Activated CD4-positive, CD25-positive, alpha-beta regulatory T cell treated with anti-CD3 and anti-CD28 coated beads, Interleukin-2, amount 50 U/mL, for 24 hours (primary cell): ENCODE results near the gene PSD4.
A peak's percentile ranks its signal among the peaks of the same experiment; 100 is the strongest.

Experiments used
- ATAC-seq, 2 donors: fragments of 150-1000 bp; cut with Tn5 transposase; one replicate each; pipeline ENCODE4 v1.10.0; 2021; ENCODE audit warnings: mild to moderate bottlenecking in 1 of 2, moderate library complexity in 1 of 2

The PSD4 gene

GRCh38 chr2:113185664-113186432, 12.1 kb downstream of the PSD4 start:
- ATAC-seq: no peak

- ATAC-seq: no peak
Observed at GRCh38 chr2:113186433-113186796, 12.6 kb downstream of the PSD4 start.

GRCh38 chr2:113187771-113188170, 14.0 kb downstream of the PSD4 start:
- no peak for ATAC-seq

GRCh38 chr2:113190871-113191270, 17.1 kb downstream of the PSD4 start:
- no peak for ATAC-seq

GRCh38 chr2:113192459-113193100, 18.8 kb downstream of the PSD4 start:
- no peak for ATAC-seq

GRCh38 chr2:113195923-113196501, 22.2 kb downstream of the PSD4 start:
- ATAC-seq: no peak

- ATAC-seq: no peak
Observed at GRCh38 chr2:113196839-113197238, 23.1 kb downstream of the PSD4 start.

GRCh38 chr2:113197347-113198047, 23.7 kb downstream of the PSD4 start:
- no peak for ATAC-seq

GRCh38 chr2:113198048-113198789, 24.4 kb downstream of the PSD4 start:
- no peak for ATAC-seq

- ATAC-seq: peak; percentile 78 to 85
Observed at GRCh38 chr2:113198790-113199612, 25.2 kb downstream of the PSD4 start.

- ATAC-seq: no peak
Observed at GRCh38 chr2:113200236-113200635, 26.5 kb downstream of the PSD4 start.

GRCh38 chr2:113200736-113201490, 27.1 kb downstream of the PSD4 start:
- no peak for ATAC-seq

GRCh38 chr2:113201496-113202304, 27.9 kb downstream of the PSD4 start:
- no peak for ATAC-seq

- no peak for ATAC-seq
Observed at GRCh38 chr2:113202305-113203216, 28.8 kb downstream of the PSD4 start.

GRCh38 chr2:113203217-113203530, 29.4 kb downstream of the PSD4 start:
- no peak for ATAC-seq

GRCh38 chr2:113203901-113204519, 30.2 kb downstream of the PSD4 start:
- peak; percentile 77 to 78 for ATAC-seq

- ATAC-seq: no peak
Observed at GRCh38 chr2:113206251-113206650, 32.5 kb downstream of the PSD4 start.

GRCh38 chr2:113207021-113207420, 33.2 kb downstream of the PSD4 start:
- no peak for ATAC-seq

GRCh38 chr2:113208396-113208795, 34.6 kb downstream of the PSD4 start:
- ATAC-seq: no peak
